PC-9 (cell line): ENCODE measurements around the gene CNRIP1. TPM values are rescaled to one million over a fixed set of nuclear protein-coding genes. Genes with fewer than 3 reads are reported as not detected.

Experiments
- BruUV-seq: library from RNA; stranded (reverse); fragments of 400-500 nt; replicated peaks from 2 replicates; lab custom pipeline; 2021; lab: Mats Ljungman, UMichigan
- CTCF ChIA-PET: fragments of 300-600 bp; sonication (Branson Sonifier 250); formaldehyde crosslinking; loops from one replicate; lab custom pipeline; 2022; ENCODE audit warnings: antibody characterized with exemption; lab: Charles Lee
- POLR2A ChIA-PET: fragments of 300-600 bp; sonication (Branson Sonifier 250); formaldehyde crosslinking; loops from one replicate; lab custom pipeline; 2022; ENCODE audit warnings: antibody characterized with exemption; ENCODE audit not compliant: unreplicated experiment; lab: Charles Lee
- DNase-seq, 2 experiments: peaks; one replicate each; pipeline versions ENCODE4 v3.0.0 to v3.0.0-alpha.2; 2015 to 2022; ENCODE audit warnings: mixed read lengths in 1 of 2
- H2AFZ ChIP-seq: fragments of 200-600 bp; sonication (generic); 2 replicates; pipeline ENCODE4 v1.8.1; 2017; ENCODE audit warnings: antibody characterized with exemption
- H3F3A ChIP-seq: fragments of 200-600 bp; sonication (generic); 2 replicates; pipeline ENCODE4 v1.8.1; 2017; ENCODE audit warnings: antibody characterized with exemption, mild to moderate bottlenecking, low read depth; ENCODE audit not compliant: insufficient read depth
- H3K27ac ChIP-seq: fragments of 200-600 bp; sonication (generic); 2 replicates; pipeline ENCODE4 v1.6.1; 2016; ENCODE audit warnings: mixed run types
- H3K27me3 ChIP-seq: fragments of 200-600 bp; sonication (generic); 2 replicates; pipeline ENCODE4 v1.6.1; 2016; ENCODE audit warnings: low read depth, mixed run types; ENCODE audit not compliant: insufficient read depth
- H3K36me3 ChIP-seq: fragments of 200-600 bp; sonication (generic); 2 replicates; pipeline ENCODE4 v1.6.1; 2016; ENCODE audit warnings: low read depth, mixed run types
- H3K4me1 ChIP-seq: fragments of 200-600 bp; sonication (generic); replicated peaks from 2 replicates; pipeline ENCODE4 v1.6.1; 2016; ENCODE audit warnings: mixed run types; ENCODE audit not compliant: insufficient read depth
- H3K4me2 ChIP-seq: fragments of 200-600 bp; sonication (generic); 2 replicates; pipeline ENCODE4 v1.6.1; 2017; ENCODE audit warnings: mixed run types
- H3K4me3 ChIP-seq: fragments of 200-600 bp; sonication (generic); 2 replicates; pipeline ENCODE4 v1.6.1; 2016; ENCODE audit warnings: mixed run types
- H3K79me2 ChIP-seq: fragments of 200-600 bp; sonication (generic); 2 replicates; pipeline ENCODE4 v1.6.1; 2017; ENCODE audit warnings: low read depth, mixed run types
- H3K9me2 ChIP-seq: fragments of 200-600 bp; sonication (generic); 2 replicates; pipeline ENCODE4 v1.8.1; 2017; ENCODE audit warnings: mild to moderate bottlenecking; ENCODE audit not compliant: insufficient read depth
- H3K9me3 ChIP-seq: fragments of 200-600 bp; sonication (generic); 2 replicates; pipeline ENCODE4 v1.8.1; 2016; ENCODE audit warnings: low read depth; ENCODE audit not compliant: insufficient read depth
- H4K20me1 ChIP-seq: fragments of 200-600 bp; sonication (generic); 2 replicates; pipeline ENCODE4 v1.8.1; 2017; ENCODE audit not compliant: insufficient read depth
- EZH2 ChIP-seq: fragments of 200-600 bp; sonication (generic); IDR thresholded peaks from 2 replicates; pipeline ENCODE4 v1.8.0; 2017; ENCODE audit warnings: antibody characterized with exemption, low read depth
- intact Hi-C: fragments of 100-400 bp; cut with micrococcal nuclease; formaldehyde crosslinking; loops from one replicate; pipeline ENCODE4 v1.10.0; 2022; ENCODE audit not compliant: unreplicated experiment
- total RNA-seq: library from RNA; stranded (reverse); gene quantifications from 2 replicates; pipeline ENCODE4 v1.2.3, GENCODE V29; 2021
- TF ChIP-seq, protein P1 (sequence below): fragments of 200-600 bp; sonication (generic); conservative IDR thresholded peaks from 2 replicates; pipeline ENCODE4 v1.6.1; 2017; ENCODE audit warnings: mixed run types, antibody characterized with exemption, mild to moderate bottlenecking, moderate library complexity

CNRIP1 gene
- total RNA-seq, 1 experiment from 2014 or later = not detected

DNA sequence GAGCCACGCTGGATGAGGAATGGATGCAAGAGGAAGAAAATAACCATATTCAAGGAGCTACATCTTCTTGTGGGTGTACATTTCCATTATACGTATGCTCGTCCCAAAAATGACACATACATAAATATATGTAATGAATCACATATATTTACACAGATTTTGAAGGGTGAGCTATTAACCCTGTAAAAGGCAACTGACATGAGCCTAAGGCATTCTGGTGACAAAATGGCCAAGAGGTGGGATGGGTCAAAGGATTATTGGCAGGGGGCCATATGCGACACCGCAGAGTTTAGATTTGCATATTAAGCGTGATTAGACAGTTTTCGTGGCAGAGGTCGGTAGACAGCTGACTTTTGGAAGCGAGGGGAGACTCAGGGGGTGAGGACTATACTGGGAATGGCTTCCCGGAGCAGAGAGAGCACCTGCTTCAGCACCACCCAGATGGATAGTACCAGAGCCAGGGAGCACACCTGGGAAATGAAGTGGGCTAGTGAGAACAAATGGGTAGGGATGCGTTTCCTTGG, 431 bp upstream of the CNRIP1 start:
- Histone ChIP-seq H4K20me1 (no peaks in the 10 kb centered on the region), H3F3A (no peaks in the 10 kb centered on the region), H3K27ac (no peak overlapping the region), H3K9me3 (no peaks in the 10 kb centered on the region), H3K79me2 (no peaks in the 10 kb centered on the region), H3K4me2 (no peak overlapping the region), H3K36me3 (no peaks in the 10 kb centered on the region), H3K9me2 (no peaks in the 10 kb centered on the region), H3K27me3 (no peaks in the 10 kb centered on the region), H3K4me3 (no peak overlapping the region), H2AFZ (no peak overlapping the region), H3K4me1 (no peaks in the 10 kb centered on the region)
- BruUV-seq = no TSS peak
- intact Hi-C loops = no loop called here
- CTCF ChIA-PET = no interaction called here
- POLR2A ChIA-PET = no interaction called here
- TF ChIP-seq EZH2 = no peak
- TF ChIP-seq, protein P1, sequence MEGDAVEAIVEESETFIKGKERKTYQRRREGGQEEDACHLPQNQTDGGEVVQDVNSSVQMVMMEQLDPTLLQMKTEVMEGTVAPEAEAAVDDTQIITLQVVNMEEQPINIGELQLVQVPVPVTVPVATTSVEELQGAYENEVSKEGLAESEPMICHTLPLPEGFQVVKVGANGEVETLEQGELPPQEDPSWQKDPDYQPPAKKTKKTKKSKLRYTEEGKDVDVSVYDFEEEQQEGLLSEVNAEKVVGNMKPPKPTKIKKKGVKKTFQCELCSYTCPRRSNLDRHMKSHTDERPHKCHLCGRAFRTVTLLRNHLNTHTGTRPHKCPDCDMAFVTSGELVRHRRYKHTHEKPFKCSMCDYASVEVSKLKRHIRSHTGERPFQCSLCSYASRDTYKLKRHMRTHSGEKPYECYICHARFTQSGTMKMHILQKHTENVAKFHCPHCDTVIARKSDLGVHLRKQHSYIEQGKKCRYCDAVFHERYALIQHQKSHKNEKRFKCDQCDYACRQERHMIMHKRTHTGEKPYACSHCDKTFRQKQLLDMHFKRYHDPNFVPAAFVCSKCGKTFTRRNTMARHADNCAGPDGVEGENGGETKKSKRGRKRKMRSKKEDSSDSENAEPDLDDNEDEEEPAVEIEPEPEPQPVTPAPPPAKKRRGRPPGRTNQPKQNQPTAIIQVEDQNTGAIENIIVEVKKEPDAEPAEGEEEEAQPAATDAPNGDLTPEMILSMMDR = no peak
- DNase-seq = no peak

DNA sequence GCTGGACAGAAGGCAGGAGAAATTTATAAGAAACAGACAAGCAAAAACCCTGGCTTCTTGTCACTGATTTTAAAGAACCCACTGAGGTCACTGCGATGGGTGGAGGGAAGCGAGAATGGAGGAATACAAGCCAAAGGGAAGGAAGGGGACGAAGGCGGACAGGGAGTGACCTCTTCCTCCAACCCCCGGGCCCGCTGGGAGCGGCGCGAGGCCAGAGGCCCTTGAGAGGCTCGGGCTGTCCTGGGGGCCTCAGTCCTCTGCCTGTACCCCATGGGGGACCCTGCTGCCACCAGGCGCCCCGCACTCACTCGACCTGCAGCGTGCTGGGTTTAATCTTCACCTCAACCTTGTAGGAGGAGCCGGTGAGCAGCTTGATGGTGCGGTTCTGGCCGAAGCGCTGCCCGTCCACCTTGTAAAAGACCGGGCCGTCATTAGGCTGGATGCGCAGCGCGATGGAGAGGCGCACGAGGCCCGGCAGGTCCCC, 793 bp downstream of the CNRIP1 start:
- H3K9me3 ChIP-seq = no peaks in the 10 kb centered on the region
- H3K79me2 ChIP-seq = no peaks in the 10 kb centered on the region
- DNase-seq = no peak
- no peaks in the 10 kb centered on the region for H3K9me2 ChIP-seq
- POLR2A ChIA-PET = no interaction called here
- no peak overlapping the region for H3K4me3 ChIP-seq
- H2AFZ ChIP-seq = no peak overlapping the region
- no peaks in the 10 kb centered on the region for H3K4me1 ChIP-seq
- intact Hi-C loops = no loop called here
- no peak overlapping the region for H3K4me2 ChIP-seq
- no peaks in the 10 kb centered on the region for H3K36me3 ChIP-seq
- H3K27me3 ChIP-seq = no peaks in the 10 kb centered on the region
- BruUV-seq = no TSS peak
- no peak overlapping the region for H3K27ac ChIP-seq
- TF ChIP-seq, protein P1 = no peak
- TF ChIP-seq EZH2 = no peak
- no peaks in the 10 kb centered on the region for H4K20me1 ChIP-seq
- H3F3A ChIP-seq = no peaks in the 10 kb centered on the region
- CTCF ChIA-PET = no interaction called here

GRCh38 chr2:68317971-68318913, 1.5 kb downstream of the CNRIP1 start:
- no peaks in the 10 kb centered on the region for H3K9me2 ChIP-seq
- no peak for DNase-seq
- no peaks in the 10 kb centered on the region for H3K27me3 ChIP-seq
- H3K4me1 ChIP-seq = no peaks in the 10 kb centered on the region
- H3K9me3 ChIP-seq = no peaks in the 10 kb centered on the region
- TF ChIP-seq, protein P1 = no peak
- no peak for TF ChIP-seq EZH2
- H4K20me1 ChIP-seq = no peaks in the 10 kb centered on the region
- H3K36me3 ChIP-seq = no peaks in the 10 kb centered on the region
- H3K27ac ChIP-seq = no peak overlapping the region
- CTCF ChIA-PET = no interaction called here
- intact Hi-C loops = no loop called here
- H2AFZ ChIP-seq = no peak overlapping the region
- no peak overlapping the region for H3K4me2 ChIP-seq
- no peak overlapping the region for H3K4me3 ChIP-seq
- H3K79me2 ChIP-seq = no peaks in the 10 kb centered on the region
- POLR2A ChIA-PET = no interaction called here
- no peaks in the 10 kb centered on the region for H3F3A ChIP-seq
- BruUV-seq = no TSS peak
